ENCODE measurements around the gene LRG1.
"Not testable (repeated sequence)": the region's sequence is repeated elsewhere in the genome, so short reads cannot be mapped to it uniquely, and the experiment has no call there.

Gene LRG1

DNA sequence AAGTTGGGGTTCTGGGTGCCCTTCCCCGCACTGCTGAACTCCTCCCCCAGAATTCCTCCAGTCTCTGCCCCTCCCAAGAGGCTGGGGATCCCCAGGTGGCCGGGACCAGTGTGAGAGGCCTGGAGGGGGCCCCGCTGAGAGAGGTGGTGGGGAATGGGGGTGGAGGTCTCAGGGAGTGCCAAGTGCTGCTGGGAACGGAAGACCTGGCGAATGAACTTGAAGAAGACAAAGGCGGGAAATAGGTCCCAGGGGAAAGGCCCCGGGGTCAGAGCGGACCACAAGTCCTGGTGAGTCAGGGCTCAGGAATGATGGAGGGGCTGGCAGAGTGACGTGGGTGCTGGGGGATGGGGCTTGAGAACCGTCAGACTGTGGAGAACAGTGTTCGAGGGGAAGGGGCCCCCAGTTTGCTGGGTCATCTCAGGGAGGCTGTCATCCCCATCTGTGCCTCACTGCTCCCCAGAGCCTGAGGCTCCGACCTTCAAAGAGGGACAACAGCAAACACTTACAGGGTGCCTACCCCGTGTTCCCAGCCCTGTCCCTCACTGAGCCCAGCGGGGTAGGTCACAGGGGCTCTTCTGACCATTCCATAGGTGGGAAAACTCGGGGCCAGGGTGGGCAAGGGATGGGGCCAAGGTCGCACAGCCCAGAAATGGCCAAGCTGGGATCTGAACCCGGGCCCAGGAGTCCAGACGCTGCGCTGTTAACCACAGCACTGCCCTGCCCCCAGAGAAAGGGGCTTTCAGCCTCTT lies 35.6 kb upstream of the LRG1 start:
- peak; percentile 96 for DNase-seq

DNA sequence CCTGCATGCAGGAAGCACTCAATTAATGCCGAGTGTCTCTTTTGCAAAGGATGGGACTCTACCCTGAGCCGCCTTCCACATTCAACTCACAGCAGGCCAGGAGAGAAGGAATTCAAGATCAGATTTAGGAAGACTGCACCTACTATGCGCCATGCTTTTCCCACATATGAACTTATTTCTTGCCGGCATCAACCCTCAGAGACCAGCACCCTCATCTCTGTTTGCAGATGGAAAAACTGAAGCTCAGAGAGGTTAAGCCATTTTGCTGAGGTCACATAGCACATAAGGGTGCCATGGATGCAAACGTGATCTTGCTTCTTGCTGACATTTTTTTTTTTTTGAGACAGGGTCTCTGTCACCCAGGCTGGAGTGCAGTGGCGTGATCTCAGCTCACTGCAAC lies 33.8 kb upstream of the LRG1 start:
- no peak for DNase-seq

DNA sequence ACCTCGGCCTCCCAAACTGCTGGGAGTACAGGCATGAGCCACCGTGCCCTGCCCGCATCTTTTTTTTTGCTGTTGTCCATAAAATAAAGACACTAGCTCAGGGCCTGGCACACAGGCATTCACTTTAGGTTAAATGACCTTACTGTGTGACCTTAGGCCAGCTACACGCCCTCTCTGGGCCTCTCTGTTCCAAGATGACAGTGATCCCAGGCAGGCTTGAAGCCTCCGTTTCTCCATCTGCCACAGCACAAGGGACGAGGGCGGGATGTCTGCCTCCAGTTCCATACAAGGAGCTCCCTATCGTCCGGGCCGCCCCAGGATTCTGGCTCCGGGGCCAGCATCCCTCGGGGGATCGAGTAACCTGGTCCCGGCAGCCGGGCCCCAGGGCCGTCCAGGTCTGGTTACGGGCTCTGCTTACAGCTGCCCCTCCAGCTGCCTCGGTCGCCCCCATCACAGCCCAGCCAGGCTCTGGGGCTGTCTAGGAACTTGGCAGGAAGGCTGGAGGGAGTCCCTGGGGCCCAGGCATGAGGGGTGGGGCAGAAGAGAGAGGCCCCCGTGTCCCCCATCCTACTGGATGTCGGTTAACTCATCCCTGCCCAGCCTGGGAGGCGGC lies 31.6 kb upstream of the LRG1 start:
- no peak for DNase-seq

DNA sequence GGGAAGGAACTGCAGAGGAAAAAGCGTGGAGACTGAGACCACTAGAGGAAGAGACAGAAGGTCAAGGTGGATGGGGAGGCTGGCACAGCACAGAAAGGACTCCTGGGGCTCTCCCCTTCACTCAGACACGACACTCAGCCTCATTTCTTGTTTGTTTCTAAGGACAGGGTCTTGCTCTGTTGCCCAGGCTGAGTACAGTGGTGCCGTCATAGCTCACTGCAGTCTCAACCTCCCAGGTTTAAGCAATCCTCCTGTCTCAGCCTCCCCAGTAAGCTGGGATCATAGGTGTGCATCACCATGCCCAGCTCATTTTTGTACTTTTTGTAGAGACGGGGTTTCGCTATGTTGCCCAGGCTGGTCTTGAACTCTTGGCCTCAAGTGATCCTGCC lies 31.1 kb upstream of the LRG1 start:
- DNase-seq = no peak

DNA sequence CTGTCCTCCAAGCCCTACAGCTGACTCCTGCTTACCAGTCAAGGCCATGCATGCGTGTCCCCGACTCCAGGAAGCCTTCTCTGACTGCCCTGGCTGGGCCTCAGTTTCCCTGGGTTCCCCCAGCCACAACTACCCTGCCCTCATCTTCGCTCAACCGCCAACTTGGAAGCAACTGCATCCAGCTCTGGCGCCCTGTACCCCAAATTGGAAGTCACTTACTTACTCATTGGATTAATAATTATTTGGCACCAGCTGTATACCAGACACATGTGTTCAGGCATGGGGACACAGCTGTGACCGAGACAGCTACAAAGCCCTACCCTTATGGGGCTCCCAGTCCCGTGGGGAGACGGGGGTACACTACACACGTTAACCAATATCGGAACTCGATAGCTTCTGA lies 30.6 kb upstream of the LRG1 start:
- DNase-seq = no peak

DNA sequence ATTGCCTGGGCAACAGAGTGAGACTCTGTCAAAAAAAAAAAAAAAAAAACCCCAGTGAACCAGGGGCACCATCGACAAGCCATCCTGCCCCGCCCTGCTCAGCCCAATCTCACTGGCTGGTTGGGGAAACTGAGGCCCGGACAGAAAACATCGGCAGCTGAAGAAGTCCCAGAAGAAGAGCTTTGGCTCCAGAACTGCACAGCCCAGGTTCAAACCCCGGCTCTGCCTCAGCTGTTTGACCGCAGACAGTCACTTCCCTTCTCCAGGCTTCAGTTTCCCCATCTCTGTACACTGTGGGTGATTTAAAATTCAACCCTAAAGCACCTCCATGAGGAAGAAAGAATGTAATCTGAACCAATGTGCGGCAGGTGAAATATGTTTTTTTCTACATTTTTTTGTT lies 29.1 kb upstream of the LRG1 start:
- DNase-seq = no peak

DNA sequence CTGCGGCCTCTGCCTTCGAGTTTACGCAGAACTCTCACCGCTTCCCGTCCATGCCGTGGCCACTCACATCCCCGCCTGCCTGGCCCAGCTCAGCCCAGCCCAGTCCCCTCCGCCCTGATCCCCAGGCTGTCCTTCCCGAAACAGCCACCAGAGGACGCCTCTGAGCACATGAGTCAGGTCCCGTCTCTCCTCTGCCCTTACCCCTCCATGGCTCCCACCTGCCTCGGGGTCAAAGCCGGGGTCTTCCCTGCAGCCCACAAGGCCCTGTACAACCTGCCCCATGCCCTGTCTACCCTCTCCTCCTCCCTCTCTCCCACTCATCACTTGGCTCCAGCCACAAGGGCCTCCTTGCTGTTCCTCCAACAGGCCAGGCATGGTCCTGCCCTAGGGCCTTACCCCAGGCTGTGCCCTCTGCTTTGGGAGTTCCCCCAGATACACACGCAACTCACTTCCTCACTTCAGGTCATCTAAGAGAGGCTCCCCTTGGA lies 27.8 kb upstream of the LRG1 start:
- peak; percentile 53 for DNase-seq

DNA sequence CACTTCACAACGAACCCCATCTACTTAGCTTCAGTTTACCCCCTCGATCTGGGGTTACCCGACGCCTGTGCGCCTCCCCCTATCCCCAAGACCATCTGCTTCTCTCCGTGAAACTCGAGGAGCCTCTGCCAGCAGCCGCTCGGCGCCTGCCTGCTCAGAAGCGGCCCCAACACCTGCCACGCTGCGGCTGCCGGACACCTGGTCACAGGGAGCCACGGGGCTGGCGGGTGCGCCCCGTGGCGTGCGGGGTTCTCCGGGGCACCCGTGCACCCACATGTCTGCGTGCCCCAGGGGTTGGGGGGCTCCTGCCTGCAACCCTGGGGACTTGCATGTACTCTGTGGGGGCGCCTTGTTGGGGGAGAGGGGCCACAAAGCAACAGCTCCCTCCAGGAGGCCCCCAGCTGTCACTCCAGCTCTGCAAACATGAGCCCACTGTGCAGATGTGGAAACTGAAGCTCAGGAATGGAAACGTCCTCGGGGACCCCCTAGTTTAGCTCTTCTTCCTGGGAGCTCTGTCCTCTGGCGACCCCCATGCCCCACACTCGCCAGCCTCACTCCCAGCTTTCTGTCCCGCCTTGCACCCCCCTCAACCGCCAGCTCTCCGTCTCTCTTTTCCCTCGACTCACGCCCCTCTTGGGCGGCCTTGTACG lies 26.7 kb upstream of the LRG1 start:
- DNase-seq = no peak

DNA sequence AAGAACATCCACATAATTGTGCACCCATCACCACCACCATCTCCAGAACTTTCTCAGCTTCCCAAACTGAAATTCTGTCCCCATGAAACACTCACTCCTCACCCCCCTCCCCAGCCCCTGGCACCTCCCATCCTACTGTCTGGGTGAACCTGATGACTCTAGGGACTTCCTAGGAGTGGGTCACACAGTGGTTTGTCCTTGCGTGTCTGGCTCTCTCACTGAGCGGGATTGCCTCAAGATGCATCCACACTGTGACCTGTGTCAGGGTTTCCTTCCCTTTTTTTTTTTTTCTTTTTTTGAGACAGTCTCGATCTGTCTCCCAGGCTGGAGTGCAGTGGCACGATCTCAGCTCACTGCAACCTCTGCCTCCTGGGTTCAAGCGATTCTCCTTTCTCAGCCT lies 23.7 kb upstream of the LRG1 start:
- not testable (repeated sequence) for DNase-seq

DNA sequence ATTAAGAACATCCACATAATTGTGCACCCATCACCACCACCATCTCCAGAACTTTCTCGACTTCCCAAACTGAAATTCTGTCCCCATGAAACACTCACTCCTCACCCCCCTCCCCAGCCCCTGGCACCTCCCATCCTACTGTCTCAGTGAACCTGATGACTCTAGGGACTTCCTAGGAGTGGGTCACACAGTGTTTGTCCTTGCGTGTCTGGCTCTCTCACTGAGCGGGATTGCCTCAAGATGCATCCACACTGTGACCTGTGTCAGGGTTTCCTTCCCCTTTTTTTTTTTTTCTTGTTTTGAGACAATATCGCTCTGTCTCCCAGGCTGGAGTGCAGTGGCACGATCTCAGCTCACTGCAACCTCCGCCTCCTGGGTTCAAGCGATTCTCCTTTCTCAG lies 22.2 kb upstream of the LRG1 start:
- not testable (repeated sequence) for DNase-seq

DNA sequence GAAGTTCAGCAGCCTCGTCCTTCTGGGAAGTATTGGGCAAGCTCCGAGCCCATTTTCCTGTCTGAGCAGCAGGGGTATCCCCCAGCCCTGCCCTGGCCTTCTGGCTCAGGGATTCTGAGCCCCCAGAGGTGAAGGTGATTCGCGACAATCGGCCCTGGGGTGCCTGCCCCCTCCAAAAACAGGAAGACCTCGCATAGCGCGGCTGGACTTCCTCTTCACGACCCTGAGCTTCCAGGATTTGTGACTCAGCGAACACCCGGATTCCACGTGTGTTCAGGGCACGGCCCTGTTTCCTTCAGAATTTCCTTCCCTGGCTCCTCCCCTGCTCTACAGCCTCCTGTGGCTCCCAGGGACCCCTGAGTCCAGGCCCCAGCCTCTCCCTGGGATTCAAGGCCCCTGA lies 19.7 kb upstream of the LRG1 start, which contains the start of gene SEMA6B:
SEMA6B (minus strand) TSS at position 116 of the 400 bp plus-strand sequence. CDS start 1,227 bp downstream, outside the sequence.
- DNase-seq = no peak

DNA sequence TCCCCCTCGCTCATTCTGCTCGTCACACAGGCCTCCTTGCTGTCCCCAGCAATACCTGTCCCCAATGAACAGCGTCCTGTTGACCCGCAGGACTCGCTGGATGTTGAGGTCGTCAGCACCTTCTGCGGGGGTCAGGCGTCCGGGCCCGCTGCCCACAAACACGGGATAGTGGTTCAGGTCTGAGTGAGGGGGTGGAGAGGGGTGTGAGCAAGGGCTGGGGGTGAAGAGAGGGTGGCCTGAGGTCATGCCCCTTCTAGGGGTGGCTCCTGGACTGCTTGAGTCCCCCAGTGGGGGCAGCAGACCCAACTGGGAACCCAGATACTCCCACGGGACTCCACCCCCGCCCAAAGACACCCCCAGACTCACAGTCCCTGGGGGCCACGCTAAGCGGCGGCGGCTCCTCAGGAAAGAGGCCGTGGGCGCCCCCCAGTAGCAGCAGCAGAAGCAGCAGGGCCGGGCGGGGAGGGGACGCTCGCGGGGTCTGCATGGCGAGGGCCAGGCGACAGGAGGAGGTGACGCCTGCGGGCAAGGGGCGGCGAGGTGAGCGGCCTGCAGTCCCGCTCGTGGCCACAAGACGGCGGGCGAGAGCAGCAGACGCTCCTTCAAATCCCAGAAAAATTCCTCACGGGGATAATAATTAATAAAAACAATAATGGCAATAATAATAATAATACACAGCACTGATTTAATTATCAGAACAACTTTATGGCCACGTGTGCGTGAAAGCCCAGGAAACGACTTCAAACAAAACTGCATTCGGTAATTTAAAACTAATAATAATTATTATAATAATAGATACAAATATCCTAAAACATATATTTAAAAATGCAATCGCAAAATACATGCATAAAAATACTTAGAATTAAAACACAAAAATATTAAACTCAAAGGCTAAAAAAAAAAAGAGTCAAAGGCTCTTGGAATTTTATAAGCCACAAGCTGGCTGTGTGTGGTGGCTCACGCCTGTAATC lies 18.4 kb upstream of the LRG1 start:
- no peak for DNase-seq

DNA sequence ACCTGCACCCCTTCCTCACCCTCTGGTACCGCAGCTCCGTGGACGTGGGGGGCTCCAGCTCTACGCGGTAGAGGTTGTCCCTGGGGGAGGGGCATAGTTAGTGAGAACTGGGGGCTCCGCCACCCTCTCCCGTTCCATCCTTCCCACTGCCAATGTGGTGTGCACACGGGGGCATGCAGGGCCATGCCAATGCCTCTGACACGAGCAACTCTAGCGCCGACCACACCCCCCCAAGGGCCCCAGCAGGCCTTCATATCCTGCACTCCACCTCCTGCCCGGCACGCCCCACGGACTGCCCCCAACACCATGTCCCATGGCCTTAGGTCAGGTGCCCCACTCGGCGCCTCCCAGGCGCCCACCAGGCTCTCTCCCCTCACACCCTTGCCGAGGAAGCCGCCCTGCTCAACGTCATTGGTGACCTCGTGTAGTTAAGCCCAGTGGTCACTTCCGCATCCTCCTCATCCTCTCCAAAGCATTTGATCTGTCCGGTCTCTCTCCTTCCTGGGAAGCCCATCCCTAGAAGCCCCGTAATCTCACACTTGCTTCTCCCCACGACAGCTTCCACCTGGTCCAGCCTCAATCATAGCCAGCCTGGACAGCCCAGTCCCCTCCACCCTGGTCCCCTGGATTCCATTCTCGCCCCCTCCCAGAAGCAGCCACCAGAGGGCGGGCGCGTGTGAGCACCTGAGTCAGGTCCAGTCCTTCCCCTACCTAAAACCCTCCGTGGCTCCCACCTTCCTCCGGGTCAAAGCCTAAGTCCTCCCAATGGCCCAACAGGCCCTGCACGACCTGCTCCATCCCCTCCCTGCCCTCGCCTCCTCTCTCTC lies 17.5 kb upstream of the LRG1 start:
- no peak for DNase-seq

DNA sequence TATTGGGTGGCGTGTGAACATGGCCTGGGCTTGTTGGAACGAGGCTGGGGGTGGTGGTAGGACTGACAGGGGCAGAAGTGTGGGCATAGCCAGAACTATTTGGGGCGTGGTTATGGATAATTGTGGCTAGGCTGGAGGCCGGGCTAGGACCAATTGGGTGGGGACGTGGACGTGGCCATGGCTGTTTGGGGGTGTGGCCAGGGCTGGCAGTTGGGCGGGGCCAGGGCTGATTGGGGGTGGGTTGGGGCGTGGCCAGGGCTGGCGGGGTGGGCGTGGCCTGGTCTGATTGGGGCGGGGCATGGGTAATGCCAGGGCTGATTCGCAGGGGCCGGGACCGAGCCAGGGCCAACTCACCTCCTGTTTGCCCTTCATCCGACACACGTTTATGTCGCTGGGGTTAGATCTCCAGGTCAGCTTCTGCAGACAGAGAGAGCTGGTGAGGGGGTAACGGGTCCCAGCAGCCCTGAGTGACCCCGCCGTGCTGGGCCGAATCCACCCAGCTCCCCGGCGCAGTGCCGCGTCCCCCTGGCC lies 16.8 kb upstream of the LRG1 start:
- peak; percentile 53 for DNase-seq

DNA sequence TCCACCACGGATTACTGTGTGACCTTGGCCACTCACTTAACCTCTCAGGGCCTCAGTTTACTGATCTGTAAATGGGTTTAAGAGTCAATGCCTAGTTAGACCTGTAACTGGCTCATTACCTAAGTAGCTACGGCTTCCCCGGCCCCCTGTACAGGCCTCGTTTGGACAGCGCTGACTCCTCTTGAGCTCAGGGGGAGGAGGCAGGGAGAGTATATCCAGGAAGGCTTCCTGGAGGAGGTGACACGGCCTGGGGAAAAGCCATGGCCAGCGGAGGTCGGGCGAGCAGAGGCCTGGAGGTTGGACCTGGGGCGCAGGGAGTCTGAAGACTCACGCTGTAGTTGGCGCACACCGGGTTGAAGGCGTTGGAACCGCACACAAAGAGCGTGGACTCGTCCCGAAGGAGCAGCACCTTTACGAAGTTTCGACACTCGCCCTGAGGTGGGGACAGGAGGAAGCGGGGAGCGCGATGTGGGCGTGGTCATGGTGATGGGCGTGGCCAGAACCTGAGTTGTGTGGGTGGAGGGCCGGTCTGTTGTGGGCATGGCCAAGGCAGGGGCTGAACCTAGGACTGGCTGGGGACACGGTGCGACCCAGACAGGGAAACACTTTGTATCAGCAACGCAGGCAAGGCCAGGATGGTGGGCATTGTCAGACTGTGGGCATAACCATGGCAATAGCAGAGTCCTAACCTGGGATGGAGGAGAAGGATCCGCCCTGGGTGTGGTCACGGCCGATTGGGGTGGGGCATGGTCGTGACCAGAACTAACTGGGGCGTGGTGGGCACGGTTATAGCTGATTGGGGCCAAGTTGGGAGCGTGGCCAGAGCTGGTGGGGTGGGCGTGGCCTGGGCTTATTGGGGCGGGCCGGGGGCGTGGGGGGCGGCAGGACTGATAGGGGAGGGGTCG lies 16.1 kb upstream of the LRG1 start:
- peak; percentile 30 for DNase-seq

DNA sequence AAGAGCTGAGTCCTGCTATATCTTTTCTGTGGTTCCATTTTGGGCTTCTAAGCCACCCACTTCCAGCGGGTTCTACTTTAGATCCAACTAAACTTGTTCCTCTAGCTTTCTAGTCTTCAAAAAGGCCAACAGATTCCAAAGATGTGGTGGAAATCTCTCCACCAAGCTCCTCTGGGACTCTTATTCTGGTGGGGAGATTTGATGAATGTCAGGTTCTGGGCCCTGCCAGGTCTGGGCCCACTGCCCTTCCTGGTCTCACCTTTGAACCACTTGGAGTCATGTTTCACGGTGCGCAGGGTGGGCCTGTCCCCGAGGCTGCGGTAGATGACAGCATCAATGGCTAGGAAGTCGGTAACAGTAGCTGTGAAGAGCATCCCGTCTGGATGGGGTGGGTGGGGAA lies 14.9 kb upstream of the LRG1 start:
- DNase-seq = no peak

DNA sequence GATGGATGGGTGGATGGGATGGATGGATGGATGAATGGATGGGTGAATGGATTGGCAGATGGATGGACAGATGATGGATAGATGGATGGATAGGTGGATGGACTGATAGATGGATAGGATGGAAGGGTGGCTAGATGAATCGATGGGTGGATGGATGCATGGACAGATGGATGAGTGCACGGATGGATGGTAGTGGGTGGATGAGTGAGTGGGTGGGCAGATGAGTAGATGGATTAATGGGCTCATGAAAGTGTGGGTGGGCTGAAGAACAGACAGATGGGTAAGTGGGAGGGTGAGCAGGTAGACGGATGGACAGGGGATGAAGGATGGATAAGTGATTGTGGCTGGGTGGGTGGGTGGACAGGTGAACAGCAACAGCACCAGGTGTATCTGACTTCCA lies 13.9 kb upstream of the LRG1 start:
- DNase-seq = no peak

DNA sequence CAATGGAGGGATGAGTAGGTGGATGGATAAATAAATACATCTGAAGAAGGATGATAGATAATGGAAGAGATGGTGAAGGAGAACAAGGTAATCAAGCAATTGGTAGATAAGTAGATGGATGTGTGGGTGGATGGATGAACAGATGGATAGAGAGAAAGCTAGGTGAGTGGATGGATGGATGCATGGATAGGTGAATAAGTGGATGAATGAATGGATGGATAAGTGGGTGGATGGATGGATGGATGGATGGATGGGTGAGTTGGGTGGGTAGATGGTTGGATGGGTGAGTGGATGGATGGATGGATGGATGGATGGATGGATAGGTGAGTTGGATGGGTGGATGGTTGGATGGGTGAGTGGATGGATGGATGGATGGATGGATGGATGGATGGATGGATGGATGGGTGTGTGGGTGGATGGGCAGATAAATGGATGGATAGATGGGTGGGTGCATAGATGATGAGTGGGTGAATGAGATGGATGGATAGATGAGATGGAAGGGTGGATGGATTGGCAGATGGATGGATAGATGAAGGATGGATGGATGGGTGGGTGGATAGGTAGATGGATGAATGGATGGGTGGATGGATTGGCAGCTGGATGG lies 13.4 kb upstream of the LRG1 start:
- DNase-seq = no peak

DNA sequence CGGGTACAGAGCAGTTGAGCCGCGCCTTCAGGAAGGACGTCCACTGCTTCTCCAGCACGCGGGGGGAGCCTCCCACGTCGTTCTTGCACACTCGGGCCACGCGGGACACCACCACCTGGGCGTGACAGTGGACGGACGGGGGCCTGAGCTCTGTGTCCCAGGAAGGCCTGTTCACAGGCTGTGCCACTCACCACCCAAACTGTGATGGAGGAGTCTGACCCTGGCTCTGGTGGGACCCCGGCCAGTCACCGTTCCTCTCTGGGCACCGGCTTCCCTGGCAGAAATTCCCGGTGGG lies 12.6 kb upstream of the LRG1 start:
- DNase-seq = no peak

DNA sequence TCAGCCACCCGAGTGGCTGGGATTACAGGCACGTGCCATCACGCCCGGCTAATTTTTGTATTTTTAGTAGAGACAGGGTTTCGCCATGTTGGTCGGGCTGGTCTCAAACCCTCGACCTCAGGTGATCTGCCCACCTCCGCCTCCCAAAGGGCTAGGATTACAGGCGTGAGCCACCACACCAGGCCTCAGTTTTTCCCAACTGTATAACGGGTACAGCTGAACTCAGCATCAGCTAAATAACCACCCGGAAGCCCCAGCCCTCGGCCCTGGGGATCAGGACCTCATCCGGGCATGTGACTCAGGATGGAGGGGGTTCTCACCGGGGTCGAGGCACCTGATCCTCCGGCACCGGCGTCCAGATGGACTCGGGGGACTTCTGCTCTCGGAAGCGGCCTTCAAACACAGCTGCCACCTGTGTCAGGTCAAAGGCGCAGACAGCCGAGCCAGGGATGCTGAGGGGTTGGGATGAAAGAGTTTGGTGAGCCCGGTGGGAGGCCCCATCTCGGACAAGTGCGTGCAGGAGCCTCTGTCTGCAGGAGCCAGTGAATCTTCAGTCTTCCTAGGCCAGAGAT lies 10.7 kb upstream of the LRG1 start:
- no peak for DNase-seq
